Measurements from ENCODE around the gene TOGARAM1. TPM values are rescaled to one million over a fixed set of nuclear protein-coding genes. Genes with fewer than 3 reads are reported as not detected.

The TOGARAM1 gene
- total RNA-seq, 4 donors from 2014 or later, result 9.9 to 19.5 (median 16.8) TPM

- no peak overlapping the region for H3K4me3 ChIP-seq (ENCODE audit: low read depth, poor library complexity, severe bottlenecking)
- intact Hi-C loops (cut with DNase I; ENCODE audit: low total_unique reads), result no loop called here
- no peak for DNase-seq (ENCODE audit: low spot score in 2 of 2)
- no peak for TF ChIP-seq CTCF (IDR thresholded peaks at IDR 0.05)
- TF ChIP-seq POLR2A (IDR thresholded peaks at IDR 0.05), result no peak
- WGBS, 2 donors, result 94 to 96% methylated on average over 5 of the region's 5 CpGs
Observed at GRCh38 chr14:45044638-45045037, 82.6 kb downstream of the TOGARAM1 start.

GRCh38 chr14:45048385-45048784, 86.4 kb downstream of the TOGARAM1 start:
- 92 to 94% methylated on average over 2 of the region's 2 CpGs for WGBS, 2 donors
- H3K4me3 ChIP-seq (ENCODE audit: low read depth, poor library complexity, severe bottlenecking), result no peak overlapping the region
- TF ChIP-seq CTCF (IDR thresholded peaks at IDR 0.05) (no peak), POLR2A (IDR thresholded peaks at IDR 0.05) (no peak)
- no peak for DNase-seq (ENCODE audit: low spot score in 2 of 2)
- intact Hi-C loops (cut with DNase I; ENCODE audit: low total_unique reads), result no loop called here

- TF ChIP-seq CTCF (IDR thresholded peaks at IDR 0.05), result no peak
- TF ChIP-seq POLR2A (IDR thresholded peaks at IDR 0.05), result no peak
- H3K4me3 ChIP-seq (ENCODE audit: low read depth, poor library complexity, severe bottlenecking), result no peak overlapping the region
- intact Hi-C loops (cut with DNase I; ENCODE audit: low total_unique reads), result no loop called here
- no peak for DNase-seq (ENCODE audit: low spot score in 2 of 2)
Observed at GRCh38 chr14:45051180-45051579, 89.2 kb downstream of the TOGARAM1 start.

GRCh38 chr14:45051896-45052295, 89.9 kb downstream of the TOGARAM1 start:
- 95% methylated on average over 4 of the region's 4 CpGs for WGBS, 2 donors
- no peak overlapping the region for H3K4me3 ChIP-seq (ENCODE audit: low read depth, poor library complexity, severe bottlenecking)
- intact Hi-C loops (cut with DNase I; ENCODE audit: low total_unique reads), result no loop called here
- no peak for DNase-seq (ENCODE audit: low spot score in 2 of 2)
- TF ChIP-seq CTCF (IDR thresholded peaks at IDR 0.05) (no peak), POLR2A (IDR thresholded peaks at IDR 0.05) (no peak)

- WGBS, 2 donors, result 92 to 93% methylated on average over 2 of the region's 2 CpGs
- TF ChIP-seq POLR2A (IDR thresholded peaks at IDR 0.05) (no peak), CTCF (IDR thresholded peaks at IDR 0.05) (no peak)
- intact Hi-C loops (cut with DNase I; ENCODE audit: low total_unique reads), result no loop called here
- H3K4me3 ChIP-seq (ENCODE audit: low read depth, poor library complexity, severe bottlenecking), result no peak overlapping the region
- no peak for DNase-seq (ENCODE audit: low spot score in 2 of 2)
Observed at GRCh38 chr14:45057349-45057748, 95.4 kb downstream of the TOGARAM1 start.

- intact Hi-C loops (cut with DNase I; ENCODE audit: low total_unique reads), result no loop called here
- DNase-seq (ENCODE audit: low spot score in 2 of 2), result no peak
- no peak overlapping the region for H3K4me3 ChIP-seq (ENCODE audit: low read depth, poor library complexity, severe bottlenecking)
- TF ChIP-seq CTCF (IDR thresholded peaks at IDR 0.05), result no peak
Observed at GRCh38 chr14:45057881-45058364, 95.9 kb downstream of the TOGARAM1 start.

Data from lower leg skin (tissue), 4 donors.